Endothelial cell of umbilical vein (primary cell): ENCODE results near the gene RBMS3.

Experiments
- EZH2 ChIP-seq: IDR thresholded peaks from 2 replicates; pipeline ENCODE4 v1.6.1; 2012; ENCODE audit warnings: borderline replicate concordance, low read depth, mild to moderate bottlenecking, moderate library complexity, low read length, inconsistent platforms; ENCODE audit not compliant: severe bottlenecking
- FOS ChIP-seq: IDR thresholded peaks from 2 replicates; pipeline ENCODE4 v1.6.1; 2011; ENCODE audit warnings: mild to moderate bottlenecking, low read length, moderate library complexity, borderline replicate concordance; ENCODE audit not compliant: insufficient read depth
- GATA2 ChIP-seq: IDR thresholded peaks from 2 replicates; pipeline ENCODE4 v1.7.0; 2011; ENCODE audit warnings: low read depth, mild to moderate bottlenecking, moderate library complexity, mixed read lengths, low read length; ENCODE audit not compliant: insufficient read length, insufficient read depth
- POLR2A ChIP-seq: IDR thresholded peaks from 2 replicates; pipeline ENCODE4 v1.6.1; 2012; ENCODE audit warnings: low read depth, mild to moderate bottlenecking, control low read depth, low read length
- POLR2AphosphoS5 ChIP-seq: IDR thresholded peaks from 2 replicates; pipeline ENCODE4 v1.6.1; 2012; ENCODE audit warnings: low read depth, mild to moderate bottlenecking, control low read depth, low read length, moderate library complexity; ENCODE audit not compliant: insufficient read depth
- TF ChIP-seq, protein P1 (sequence below), 2 donors: IDR thresholded peaks; 1 replicate in 1 of 2; 2 replicates in 1 of 2; pipeline ENCODE4 v1.5.1; 2011; ENCODE audit warnings: low read length in 2 of 2, mild to moderate bottlenecking in 2 of 2, moderate library complexity in 2 of 2, control low read depth in 1 of 2, inconsistent platforms in 1 of 2, low read depth in 1 of 2; ENCODE audit not compliant: insufficient read depth in 1 of 2; ENCODE audit errors: extremely low read depth in 1 of 2

GRCh38 chr3:29760226-29760685 is 479.4 kb downstream of the RBMS3 start:
- TF ChIP-seq, protein P1, sequence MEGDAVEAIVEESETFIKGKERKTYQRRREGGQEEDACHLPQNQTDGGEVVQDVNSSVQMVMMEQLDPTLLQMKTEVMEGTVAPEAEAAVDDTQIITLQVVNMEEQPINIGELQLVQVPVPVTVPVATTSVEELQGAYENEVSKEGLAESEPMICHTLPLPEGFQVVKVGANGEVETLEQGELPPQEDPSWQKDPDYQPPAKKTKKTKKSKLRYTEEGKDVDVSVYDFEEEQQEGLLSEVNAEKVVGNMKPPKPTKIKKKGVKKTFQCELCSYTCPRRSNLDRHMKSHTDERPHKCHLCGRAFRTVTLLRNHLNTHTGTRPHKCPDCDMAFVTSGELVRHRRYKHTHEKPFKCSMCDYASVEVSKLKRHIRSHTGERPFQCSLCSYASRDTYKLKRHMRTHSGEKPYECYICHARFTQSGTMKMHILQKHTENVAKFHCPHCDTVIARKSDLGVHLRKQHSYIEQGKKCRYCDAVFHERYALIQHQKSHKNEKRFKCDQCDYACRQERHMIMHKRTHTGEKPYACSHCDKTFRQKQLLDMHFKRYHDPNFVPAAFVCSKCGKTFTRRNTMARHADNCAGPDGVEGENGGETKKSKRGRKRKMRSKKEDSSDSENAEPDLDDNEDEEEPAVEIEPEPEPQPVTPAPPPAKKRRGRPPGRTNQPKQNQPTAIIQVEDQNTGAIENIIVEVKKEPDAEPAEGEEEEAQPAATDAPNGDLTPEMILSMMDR (IDR thresholded peaks at IDR 0.05; ENCODE audit: extremely low read depth in 1 of 2, insufficient read depth in 1 of 2, low read depth in 1 of 2, low read length in 2 of 2), result no peak
- TF ChIP-seq POLR2AphosphoS5 (no peak), EZH2 (no peak), POLR2A (no peak), GATA2 (no peak), FOS (no peak)
